Right renal pelvis (tissue), 4 donors: Measurements from ENCODE around the gene EIF3F. TPM values are rescaled to one million over a fixed set of nuclear protein-coding genes. Genes with fewer than 3 reads are reported as not detected.
A peak's percentile ranks its signal among the peaks of the same experiment; 100 is the strongest.

Experiments used
- DNase-seq, 4 donors: peaks; one replicate each; pipeline ENCODE4 v3.0.0-alpha.2; 2013; ENCODE audit warnings: low read depth in 4 of 4, low spot score in 3 of 4, missing footprints in 1 of 4
- polyA plus RNA-seq, 4 donors: library from polyadenylated mRNA; unstranded; fragments of 120-200 nt; gene quantifications; one replicate each; pipeline ENCODE4 v1.2.1, GENCODE V29; 2013; ENCODE audit not compliant: insufficient read length in 4 of 4

Gene EIF3F, protein sequence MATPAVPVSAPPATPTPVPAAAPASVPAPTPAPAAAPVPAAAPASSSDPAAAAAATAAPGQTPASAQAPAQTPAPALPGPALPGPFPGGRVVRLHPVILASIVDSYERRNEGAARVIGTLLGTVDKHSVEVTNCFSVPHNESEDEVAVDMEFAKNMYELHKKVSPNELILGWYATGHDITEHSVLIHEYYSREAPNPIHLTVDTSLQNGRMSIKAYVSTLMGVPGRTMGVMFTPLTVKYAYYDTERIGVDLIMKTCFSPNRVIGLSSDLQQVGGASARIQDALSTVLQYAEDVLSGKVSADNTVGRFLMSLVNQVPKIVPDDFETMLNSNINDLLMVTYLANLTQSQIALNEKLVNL
- 100 to 1,000 TPM; 314 to 357 (median 332) TPM for polyA plus RNA-seq

DNA sequence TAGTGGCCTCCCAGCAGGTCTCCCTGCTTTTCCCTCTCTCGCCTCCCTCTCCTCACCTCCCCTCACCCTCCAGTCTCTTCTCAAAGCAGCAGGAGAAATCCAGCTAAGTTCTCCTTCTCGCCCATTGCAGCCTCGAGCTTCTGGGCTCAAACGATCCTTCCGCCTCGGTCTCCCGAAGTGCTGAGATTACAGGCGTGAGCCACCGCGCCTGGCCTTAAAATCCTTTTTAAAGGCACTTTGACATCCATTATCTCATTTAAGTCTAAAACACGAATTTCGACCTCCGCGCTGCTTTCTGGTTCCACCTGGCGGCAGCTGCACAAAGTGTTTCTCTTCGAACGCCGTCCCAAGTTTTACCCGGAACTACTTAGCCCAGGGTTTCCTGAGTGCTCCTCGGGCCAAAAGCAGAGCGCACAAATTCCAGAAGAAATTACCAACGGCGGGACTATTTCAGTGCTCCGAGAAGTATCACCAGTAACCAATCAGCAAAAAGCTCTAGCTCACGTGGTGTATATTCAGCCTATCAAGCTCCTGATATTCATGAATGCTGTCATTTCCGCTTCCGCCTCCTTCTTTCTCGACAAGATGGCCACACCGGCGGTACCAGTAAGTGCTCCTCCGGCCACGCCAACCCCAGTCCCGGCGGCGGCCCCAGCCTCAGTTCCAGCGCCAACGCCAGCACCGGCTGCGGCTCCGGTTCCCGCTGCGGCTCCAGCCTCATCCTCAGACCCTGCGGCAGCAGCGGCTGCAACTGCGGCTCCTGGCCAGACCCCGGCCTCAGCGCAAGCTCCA, at the start of gene EIF3F:
Gene EIF3F, plus strand, starts transcription at position 570 of the 792 bp plus-strand sequence. Its CDS starts 16 bp downstream, at position 586.
- peak; percentile 87 to 98 (median 98) for DNase-seq

DNA sequence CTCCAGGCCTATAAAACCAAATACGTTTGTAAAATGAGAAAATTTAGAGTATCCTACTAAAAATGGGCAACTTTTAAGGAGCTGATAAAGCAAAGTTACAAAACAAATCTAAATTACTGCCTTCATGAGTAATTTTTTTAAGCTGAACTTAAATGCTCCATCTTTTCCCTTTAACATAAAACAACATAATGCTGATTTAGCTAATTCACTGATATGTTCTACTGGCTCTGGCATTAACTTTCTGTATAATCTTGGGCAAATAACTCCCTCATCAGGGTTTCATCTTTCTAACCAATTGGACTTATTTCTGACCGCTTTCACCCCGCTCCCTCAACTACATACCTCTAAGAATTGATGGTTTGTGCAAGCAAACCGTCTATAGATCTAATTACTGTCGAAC, 46.0 kb upstream of the EIF3F start:
- DNase-seq, result no peak

DNA sequence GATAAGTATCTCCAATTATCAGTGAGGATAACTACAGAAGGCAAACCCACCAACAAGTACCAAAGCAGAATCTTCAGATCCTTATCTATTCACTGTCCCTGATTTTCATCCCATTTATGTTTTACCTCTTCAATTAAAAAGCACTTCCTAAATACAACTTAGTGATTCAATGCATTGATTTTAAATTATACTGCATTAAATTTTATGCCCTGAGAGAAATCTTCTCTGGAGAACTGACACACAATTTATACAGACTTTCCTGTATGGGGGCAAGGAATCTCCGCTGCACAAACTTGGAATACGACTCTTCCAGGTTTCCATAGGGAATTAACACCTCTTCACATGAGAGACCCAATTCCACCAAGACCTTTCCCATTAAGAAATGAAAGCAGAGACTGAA, 45.5 kb upstream of the EIF3F start, which contains the start of gene OR10A3:
Gene OR10A3, minus strand, starts transcription at position 101 of the 400 bp plus-strand sequence. CDS start 2,188 bp downstream, outside the sequence.
- DNase-seq, result no peak

DNA sequence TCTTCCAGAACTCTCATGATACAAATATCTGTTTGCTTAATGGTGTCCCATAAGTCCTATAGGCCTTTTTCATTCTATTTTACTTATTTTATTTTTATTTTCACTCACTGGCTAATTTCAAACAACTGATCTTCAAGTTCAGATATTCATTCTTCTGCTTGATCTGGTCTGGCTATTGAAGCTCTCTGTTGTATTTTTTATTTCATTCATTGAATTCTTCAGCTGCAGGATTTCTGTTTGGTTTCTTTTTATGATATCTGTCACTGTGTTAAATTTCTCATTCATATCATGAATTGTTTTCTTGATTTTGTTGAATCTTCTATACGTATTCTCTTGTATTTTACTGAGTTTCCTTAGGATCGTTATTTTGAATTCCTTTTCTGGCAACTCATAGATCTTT, 43.0 kb upstream of the EIF3F start:
- no peak for DNase-seq

DNA sequence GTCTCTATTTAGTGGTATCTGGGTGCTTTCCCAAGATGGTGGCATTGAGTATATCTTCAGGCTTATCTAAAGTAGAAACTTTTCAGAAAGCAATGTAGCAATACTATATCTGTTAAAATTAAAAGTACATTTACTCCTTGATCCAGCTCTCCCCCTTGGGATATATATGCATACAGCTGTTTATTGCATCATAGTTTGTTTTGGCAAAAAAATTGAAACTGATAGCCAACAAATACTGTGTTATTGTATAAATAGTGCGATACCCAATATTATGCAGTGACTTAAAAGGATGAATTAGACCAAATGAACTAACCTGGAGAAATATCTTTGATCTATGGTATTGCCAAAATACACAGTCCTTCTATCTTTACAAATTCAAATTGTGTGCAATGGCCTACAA, 37.2 kb upstream of the EIF3F start:
- no peak for DNase-seq

DNA sequence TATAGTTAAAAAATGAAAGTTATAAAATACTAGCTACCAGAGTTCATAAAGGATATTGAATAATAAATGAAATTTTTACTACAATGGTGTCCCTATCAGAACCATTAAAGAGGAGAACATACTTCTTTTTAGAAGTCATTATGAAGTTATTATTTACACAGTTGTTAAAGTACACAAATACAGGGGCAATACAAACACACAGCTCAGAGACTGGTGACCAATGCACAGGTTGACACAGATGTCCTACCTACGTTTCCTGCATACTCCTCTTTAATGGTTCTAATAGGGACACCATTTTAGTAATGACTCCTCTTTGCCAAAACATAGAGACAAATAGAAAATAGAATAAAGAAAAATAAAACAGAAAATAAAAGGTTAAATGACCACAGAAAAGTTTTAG, 31.9 kb upstream of the EIF3F start:
- DNase-seq, result no peak

DNA sequence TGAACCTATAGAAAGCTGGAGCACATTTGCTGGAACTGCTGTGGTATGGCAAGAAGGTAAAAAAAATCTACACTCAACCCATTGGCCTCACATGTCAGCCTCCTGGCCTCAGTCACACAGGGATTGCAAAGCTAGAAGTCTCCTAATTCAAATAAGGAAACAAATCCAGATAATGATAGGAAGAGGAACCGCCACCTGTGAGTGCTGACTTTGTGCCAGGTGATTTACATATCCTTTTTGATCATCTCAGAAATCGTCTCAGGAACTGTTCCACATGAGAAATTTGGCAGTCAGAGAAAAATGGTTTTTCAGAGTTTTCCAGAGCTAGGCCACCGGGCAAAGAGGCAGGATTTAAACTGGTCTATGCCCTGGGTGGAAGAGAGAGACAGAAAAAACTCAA, 22.9 kb upstream of the EIF3F start:
- DNase-seq, result no peak

DNA sequence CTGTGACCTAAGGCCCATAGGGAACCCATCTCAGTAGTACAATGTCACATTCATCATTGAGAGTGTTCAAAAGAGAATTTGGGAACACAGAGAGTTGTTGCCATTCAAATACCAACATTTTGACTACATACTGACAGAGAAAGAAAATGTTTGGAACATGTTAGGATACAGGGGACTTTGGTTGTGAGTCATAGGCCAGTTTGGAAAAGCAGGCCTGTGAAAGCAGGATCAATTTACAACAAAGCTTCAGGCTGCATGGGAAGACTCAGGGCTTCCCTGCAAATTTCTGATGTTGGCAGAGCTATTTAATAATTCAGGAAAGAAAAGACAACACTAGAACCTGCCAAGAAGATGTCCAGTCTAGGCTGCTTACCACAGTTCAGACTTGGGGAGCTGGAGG, 22.3 kb upstream of the EIF3F start:
- DNase-seq, result no peak

DNA sequence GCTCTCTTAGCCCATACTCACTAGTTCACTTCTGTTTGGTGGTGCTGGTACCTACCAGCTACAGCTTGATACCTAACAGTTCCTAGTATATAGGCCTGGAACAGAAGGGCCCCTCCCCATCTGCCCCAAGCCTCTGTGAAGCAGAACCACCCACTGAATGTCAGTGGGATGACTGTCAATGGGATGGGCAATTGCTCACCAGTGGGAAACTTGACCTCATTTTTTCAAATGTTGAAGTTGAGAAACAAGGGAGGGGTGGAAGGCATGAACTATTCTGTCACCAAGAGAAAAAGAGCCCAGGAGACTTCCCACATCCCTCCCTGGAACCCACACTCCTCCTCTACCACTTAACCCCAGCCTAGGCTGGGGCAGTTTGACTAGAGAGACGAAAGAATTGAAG, 21.8 kb upstream of the EIF3F start, which contains the start of gene NLRP10:
Gene NLRP10, minus strand, starts transcription at position 62 of the 400 bp plus-strand sequence. CDS start 1,952 bp downstream, outside the sequence.
- DNase-seq, result no peak

DNA sequence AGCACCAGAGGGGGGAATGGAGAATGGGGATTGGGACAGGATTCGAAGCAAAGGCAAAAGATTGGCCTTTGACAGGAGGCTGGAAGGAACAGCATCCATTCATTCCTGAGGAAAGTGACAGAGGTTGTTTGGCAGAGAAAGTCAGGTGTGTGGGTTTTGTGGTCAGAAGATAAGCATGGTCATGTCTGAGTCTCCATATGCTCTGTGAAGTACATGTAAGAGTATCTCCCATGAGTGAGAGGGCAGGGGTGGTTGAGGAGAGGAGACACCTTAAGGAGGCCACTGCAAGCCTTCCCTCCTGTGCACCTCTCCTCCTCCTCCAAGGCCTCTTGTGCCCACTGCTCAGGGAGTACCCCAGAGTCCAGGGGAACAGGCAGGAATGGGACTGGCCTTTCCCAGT, 20.0 kb upstream of the EIF3F start:
- no peak for DNase-seq

DNA sequence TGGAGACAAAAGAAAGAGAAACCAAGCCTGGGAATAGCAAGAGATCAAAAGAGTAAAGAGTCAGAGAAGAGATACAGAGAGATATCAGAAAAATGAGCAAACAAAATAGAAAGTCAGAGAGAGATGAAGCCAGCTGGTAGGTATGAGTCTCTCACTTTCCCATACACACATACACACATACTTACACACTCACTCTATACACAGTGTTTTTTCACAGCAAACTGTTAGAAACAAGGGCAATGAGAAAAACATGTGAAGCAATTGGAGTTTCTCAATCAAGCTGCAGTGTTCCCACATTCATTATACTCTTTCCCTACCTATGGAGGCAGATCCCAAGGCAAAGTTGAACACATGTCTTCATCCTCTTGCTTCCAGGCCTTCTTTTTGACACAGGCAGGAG, 19.3 kb upstream of the EIF3F start:
- no peak for DNase-seq

DNA sequence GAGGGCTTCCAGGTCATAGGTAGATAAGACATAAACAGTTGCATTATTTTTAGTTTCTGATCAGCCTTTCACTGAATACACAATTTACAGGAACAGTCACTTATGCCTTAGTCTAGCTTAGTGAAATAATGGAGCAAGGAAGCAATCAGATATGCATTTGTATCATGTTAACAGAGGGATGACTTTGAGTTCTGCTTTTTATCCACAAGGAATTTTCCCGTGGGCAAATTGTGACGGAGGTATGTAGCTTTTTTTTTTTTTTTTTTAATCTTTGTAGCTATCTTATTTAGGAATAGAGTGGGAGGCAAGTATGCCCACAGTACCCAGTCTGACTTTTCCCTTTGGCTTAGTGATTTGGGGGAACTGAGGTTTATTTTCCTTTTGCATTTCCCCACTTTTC, 18.5 kb upstream of the EIF3F start:
- DNase-seq, result no peak

DNA sequence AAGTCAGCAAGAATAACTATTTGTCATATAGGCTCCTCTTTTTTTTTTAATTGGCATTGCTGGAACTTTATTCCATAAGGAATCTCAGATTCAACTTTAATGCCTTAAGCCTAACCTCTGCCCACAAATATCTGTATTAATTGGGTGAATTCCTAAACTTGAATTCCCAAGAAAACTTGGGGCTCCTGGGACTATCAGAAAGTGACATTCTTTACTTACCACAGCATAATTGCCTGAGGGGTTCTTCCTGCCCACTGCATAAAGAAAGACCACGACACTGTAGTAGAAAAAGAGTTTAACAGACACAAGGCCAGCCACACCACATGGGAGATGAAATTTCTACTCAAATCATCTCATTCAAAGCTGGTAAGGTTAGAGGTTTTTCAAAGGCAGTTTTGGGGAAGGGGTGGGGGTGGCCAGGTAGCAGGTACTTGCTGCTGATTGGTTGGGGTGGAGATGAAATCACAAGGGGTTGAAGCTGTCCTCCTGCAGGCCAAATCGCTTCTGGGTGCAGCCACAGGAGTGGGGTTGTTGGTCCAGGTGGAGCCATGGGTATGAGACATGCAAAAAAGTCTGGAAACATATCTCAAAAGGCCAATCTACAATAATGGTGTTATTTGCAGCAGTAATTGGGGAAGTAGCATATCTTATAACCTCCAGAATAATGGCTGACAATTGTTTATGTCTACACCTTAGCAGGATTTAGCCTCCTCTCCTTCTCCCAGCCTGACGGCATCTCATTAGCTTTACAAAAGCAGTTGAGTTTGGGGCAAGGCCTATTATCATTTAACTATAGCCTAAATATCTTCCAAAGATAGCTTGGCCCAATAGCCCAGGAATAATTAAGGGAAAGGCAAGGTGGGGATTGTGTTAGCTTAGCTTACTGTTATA, 17.1 kb upstream of the EIF3F start:
- no peak for DNase-seq

DNA sequence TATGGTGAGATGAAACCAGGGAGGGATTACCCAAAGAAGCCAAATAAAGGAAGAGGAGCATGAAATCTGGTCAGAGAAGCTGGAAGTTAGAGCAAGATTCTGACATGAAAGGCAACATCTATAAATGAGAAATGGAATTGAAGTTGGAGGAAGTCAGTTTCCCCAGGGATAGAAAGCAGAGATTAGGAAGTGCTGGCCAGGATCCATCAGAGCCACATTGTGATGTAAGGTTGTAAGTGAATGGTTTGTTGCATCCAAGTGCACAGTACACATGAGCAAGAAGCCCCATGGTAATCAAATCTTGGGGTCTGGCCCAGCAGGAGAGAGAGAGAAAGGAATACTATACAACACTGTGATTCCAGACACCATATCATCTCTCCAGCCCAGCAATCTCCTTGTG, 15.3 kb upstream of the EIF3F start:
- no peak for DNase-seq

DNA sequence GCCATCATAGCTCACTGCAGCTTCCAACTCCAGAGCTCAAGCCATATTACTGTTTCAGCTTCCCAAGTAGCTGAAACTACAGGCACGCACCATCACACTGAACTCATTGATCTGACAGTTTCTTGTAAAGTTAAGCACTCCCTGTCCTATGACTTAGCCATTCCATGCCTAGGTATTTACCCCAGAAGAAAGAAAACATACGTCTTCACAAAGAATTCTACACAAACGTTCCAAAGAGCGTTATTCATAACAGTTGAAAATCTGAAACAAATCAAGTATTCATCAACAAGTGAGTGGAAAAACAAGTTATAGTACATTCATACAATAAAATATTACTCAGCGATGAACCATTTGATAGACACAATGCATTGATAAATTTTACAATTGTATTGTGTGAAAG, 14.1 kb upstream of the EIF3F start:
- DNase-seq, result no peak

DNA sequence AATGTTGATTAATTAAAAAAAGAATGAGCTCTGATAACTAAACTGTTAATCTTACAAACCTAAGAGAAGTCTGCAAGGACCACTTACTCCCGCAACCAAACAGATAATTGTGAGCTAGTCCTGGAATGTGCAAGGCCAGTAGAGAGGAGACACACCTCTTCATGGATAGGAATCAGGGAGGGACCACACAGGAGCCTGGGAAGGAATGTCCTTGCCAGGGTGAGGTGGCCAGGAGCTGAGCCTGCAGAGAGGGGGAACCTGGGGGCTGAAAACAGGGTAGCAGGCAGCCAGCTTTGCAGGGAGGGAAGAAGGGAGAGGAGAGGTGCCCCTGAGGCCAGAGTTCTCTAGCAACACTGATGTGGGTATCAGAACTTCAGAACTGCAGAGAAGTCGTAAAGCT, 12.5 kb upstream of the EIF3F start:
- DNase-seq, result no peak

DNA sequence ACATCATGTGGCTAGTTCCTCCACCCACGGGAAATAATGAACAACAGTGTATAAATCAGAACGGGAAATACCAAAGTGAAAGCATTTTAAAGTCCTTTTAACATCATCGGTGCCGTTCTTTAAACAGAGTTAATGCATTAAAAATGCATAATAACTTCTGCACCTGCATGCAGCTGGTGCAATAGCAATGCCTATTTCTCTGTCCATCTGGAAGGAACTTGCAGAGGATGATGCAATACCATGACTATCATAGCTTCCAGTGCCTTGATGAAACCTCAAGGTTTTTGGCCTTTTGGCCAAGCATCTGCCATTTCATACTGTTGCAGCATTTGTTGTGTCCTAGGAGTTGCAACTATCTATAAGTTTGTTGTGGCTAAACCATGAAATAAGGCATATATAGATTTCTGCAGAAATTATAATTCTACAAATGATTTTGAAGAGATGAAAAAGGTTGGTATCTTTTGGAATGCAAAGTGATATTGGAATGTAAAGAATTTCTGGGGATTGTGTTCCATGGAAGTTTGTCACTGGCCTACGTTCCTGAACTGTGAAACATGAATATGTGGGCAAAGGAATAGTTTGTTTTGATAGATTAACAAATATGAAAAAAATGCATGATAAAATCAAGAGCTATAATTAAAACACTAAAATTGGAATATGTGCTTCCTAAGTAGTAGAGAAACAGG, 9.8 kb upstream of the EIF3F start:
- DNase-seq, result no peak

DNA sequence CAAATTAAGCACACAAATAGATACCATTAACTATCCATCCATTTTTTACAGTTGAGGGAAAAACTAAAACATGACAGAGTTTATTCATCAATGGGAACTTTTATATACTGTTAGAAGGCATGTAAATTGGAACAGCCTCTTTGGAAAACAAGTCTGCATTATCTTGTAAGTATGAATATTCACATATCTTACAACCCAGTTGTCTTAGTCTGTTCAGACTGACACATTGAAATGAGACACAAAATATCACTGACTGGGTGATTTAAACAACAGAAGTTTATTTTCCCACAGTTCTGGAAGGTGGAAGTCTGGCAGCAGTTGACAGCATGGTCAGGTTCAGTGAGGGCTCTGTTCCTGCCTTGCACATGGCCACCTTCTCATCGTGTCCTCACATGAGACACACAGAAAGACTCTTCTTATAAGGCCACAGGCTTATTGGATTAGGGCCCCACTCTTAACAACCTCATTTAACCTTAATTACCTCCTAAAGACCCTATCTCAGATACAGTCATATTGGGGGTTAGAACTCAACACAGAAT, 5.4 kb upstream of the EIF3F start:
- no peak for DNase-seq

DNA sequence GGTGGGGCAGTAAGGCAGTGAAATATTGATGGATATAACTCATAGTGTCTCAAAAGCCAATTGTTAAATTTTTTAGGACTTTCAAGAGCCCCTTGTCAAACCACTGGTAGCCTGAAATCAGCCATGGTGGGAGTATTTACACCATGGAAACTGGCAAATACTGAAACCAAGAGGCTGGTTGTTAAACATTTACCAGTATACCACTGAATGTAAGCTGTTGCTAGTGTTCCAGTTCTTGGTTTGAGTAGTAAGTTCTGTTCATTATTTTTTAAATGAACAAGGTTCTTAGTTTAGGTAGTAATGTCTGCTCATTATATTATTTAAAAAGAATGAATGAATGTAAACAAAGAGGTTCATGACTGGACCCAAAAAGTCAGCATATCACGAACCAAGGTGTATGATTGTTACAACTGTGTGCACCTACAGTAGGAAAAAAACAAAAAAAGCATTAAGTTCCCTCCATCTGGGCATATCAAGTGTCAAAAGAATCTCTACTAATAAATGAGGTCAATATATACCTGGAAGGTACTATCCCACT, 4.5 kb upstream of the EIF3F start:
- DNase-seq, result no peak
